ENCODE results near the gene DRG2. TPM values are rescaled to one million over a fixed set of nuclear protein-coding genes. Genes with fewer than 3 reads are reported as not detected.

DRG2 gene
- total and polyA plus RNA-seq, 2 of the 8 experiments (the other 6 are each of a cell fraction or from before 2014, with no cell fraction given): 44.6 to 47.8 TPM

- no peak for TF ChIP-seq KDM5A (IDR thresholded peaks at IDR 0.05; ENCODE audit: low read length)
- TF ChIP-seq HDAC6 (IDR thresholded peaks at IDR 0.05; ENCODE audit: low read depth, low read length): no peak
- TF ChIP-seq GABPA (IDR thresholded peaks at IDR 0.05; ENCODE audit: borderline replicate concordance, insufficient read depth, low read length): no peak
- no peak for TF ChIP-seq RXRA (IDR thresholded peaks at IDR 0.05; ENCODE audit: insufficient read depth, low read depth, low read length)
- no peak for TF ChIP-seq MAFK (IDR thresholded peaks at IDR 0.05; ENCODE audit: low read depth, low read length)
These were observed 45.0 kb downstream of the DRG2 start (continued) for GRCh38 chr17:18132711-18133110.
